HG03064 (cell line): ENCODE measurements around the gene THOP1.
A peak's percentile ranks its signal among the peaks of the same experiment; 100 is the strongest.
"Not testable (repeated sequence)": the region's sequence is repeated elsewhere in the genome, so short reads cannot be mapped to it uniquely, and the experiment has no call there.

Experiments used
- ATAC-seq: cut with Tn5 transposase; IDR thresholded peaks from one replicate; pipeline ENCODE4 v1.9.1; 2021; ENCODE audit warnings: low read depth; ENCODE audit not compliant: unreplicated experiment

THOP1 gene

GRCh38 chr19:2779121-2779740 is 6.1 kb upstream of the THOP1 start:
- ATAC-seq: no peak

DNA sequence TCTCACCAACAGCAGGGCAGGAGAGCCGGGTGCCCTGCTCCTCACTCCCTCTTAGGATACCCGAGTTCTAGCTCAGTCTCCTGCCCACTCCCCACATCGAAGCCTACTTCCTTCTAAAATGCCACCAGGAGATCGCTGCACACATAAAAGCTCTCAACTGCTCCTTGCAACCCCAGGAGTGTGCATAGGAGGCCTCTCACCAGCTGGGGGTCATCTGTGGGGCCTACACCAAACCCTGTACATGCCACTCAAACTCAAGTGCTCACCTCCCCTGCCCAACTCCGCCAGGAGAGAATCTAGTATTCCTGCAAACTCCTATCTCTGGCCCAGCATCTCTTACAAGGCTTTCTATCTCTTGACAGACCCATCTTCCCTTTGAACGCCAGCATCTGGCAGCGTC is 5.0 kb upstream of the THOP1 start:
- ATAC-seq: no peak

DNA sequence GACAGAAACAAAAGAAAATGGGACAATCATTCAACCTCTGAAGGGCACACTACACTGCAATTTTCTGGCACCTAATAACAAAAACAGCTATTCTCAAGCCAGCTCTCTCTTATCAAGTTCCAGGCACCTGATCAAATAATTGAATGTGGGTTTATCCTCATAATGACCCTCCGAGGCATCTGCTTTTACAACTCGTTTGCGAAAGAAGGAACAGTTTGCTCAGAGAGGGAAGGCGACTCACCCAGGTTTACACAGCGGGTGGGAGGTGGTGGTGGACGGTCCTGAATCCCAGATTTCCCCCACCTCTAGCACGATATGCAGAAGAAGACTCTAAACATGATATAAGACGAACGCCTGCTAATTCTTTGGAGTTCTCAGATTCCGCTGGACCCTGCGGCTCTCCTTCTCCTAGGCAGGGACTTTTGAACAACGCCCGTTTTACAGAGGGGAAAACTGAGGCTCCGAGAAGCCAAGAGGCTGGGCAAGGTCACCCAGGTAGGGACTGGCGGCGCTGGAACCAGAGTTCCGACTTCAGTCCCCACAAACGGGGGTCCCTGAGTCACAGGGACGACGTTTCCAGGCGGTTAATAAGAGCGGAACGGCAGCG is 2.9 kb upstream of the THOP1 start:
- no peak for ATAC-seq

- peak; percentile 72 for ATAC-seq
These were observed 2.1 kb upstream of the THOP1 start, which contains the start of gene SGTA for GRCh38 chr19:2782936-2783780. SGTA (minus strand) TSS chr19:2783273; CDS start chr19:2769068, 14,205 bp downstream.

DNA sequence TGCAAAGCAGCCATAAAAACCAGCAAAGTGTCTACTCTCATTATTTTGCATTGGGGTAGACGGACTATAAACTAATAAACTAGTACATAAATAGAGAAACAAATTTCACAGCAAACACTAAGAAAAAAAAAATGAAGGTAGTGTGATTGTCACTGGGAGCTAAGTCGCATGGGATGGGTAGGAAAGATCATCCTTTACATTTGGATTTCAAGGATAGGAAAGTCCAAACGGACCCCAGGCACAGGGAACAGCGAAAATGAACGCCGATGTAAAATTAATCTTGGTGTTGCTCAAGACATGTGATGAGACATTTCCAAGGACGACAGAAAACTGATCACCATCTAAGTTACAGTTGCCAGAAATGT is 1.5 kb upstream of the THOP1 start:
- no peak for ATAC-seq

DNA sequence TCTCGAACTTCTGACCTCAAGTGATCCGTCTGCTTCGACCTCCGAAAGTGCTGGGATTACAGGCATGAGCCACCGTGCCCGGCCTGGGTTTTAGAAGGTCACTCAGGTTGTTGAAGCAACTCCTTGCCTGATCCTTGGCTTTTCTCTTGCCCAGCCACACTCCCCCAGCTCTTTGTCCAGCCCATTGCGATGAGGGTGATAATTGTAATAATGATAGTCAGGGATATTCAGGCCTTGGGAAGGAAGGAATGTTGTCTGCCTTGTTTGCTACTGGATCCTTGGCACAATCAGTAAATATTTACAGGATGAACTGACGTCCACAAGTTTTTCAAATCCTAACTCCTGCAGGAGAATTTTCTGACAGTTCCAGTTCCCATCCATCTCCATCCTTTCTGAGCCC is 1.8 kb downstream of the THOP1 start:
- ATAC-seq: no peak

- no peak for ATAC-seq
These were observed 2.9 kb downstream of the THOP1 start for GRCh38 chr19:2788237-2788636.

GRCh38 chr19:2790194-2790556 is 4.9 kb downstream of the THOP1 start:
- no peak for ATAC-seq

- no peak for ATAC-seq
These were observed 5.4 kb downstream of the THOP1 start for GRCh38 chr19:2790557-2791271.

DNA sequence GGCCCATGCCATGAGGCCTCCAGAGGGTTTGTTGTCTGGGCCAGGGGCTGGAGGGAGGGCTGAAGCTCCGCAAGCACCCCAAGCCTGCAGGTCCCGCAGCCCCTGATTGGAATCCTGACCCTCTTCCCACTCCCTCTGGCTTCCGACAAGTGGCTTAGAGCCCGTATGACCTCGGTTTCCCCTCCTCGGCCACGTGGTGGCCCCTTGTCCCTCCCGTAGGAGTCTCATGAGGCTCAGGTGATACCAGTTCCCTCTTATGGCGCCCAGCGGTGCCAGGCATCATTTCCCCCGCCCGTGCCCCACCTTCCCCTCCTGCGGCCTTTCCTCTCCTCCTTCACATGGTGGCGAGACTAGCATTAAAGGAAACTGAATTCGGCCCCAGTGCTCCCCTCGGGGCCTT is 6.1 kb downstream of the THOP1 start:
- no peak for ATAC-seq

GRCh38 chr19:2791876-2792275 is 6.6 kb downstream of the THOP1 start:
- ATAC-seq: no peak

- ATAC-seq: not testable (repeated sequence)
These were observed 7.4 kb downstream of the THOP1 start for GRCh38 chr19:2792666-2793065.

- no peak for ATAC-seq
These were observed 7.8 kb downstream of the THOP1 start for GRCh38 chr19:2793126-2793525.

DNA sequence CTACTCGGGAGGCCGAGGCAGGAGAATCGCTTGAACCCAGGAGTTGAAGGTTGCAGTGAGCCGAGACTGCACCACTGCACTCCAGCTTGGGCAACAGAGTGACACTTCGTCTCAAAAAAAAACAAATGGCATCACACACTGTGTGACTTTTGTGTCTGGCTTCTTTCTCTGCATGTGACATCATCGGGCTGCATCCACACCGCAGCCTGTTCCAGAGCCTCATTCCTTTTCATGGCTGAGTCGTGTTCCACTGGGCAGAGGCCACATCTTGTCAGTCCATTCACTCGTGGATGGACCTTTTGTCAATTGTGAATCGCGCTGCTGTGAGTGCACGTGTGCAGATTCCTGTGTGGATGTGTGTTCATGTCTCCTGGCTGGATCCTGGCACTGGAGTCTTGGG is 8.3 kb downstream of the THOP1 start:
- no peak for ATAC-seq

GRCh38 chr19:2795827-2796658 is 10.7 kb downstream of the THOP1 start:
- ATAC-seq: no peak

DNA sequence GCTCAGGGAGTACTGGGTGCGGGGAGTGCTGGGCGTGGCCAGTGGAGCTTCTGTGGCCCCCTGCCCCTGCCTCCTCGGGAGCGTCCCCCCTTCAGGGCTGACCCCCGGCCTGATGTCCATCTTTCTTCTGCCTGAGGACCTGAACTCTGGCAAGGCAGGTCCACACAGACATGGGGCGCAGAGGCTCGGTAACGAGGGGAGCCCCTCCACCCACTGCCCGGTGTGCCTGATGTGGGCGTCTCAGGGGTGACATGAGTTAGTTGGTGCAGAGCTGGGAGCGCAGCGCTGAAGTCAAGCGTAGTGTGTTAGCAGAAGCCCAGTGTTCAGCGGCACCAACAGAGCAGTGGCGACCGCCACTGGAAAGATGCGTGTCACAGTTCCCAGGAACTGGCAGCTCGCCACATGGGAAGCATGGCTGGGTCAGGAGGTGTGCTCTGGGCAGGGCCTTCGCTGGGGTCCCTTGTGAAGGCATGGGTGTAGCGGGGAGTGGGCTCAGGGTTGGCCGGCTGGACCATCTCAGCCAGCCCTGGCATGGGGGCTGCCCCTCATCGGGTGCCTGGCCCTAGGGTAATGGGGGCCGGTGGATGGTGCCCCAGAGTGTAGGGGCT is 11.5 kb downstream of the THOP1 start:
- no peak for ATAC-seq

- ATAC-seq: no peak
These were observed 12.0 kb downstream of the THOP1 start for GRCh38 chr19:2797280-2797679.

- no peak for ATAC-seq
These were observed 12.9 kb downstream of the THOP1 start for GRCh38 chr19:2798158-2798685.

GRCh38 chr19:2798733-2799132 is 13.4 kb downstream of the THOP1 start:
- no peak for ATAC-seq
